C4-2B (cell line): ENCODE measurements around the gene CDA.

Experiments
- ZFX ChIP-seq: fragments of 450-650 bp; IDR thresholded peaks from 2 replicates; pipeline ENCODE4 v1.6.1; 2017
- TF ChIP-seq, protein P1 (sequence below): fragments of 450-650 bp; conservative IDR thresholded peaks from 2 replicates; pipeline ENCODE4 v1.5.1; 2017; ENCODE audit warnings: mild to moderate bottlenecking

GRCh38 chr1:20661207-20662109 is 72.6 kb downstream of the CDA start, which contains the start of gene DDOST:
- TF ChIP-seq, protein P1, sequence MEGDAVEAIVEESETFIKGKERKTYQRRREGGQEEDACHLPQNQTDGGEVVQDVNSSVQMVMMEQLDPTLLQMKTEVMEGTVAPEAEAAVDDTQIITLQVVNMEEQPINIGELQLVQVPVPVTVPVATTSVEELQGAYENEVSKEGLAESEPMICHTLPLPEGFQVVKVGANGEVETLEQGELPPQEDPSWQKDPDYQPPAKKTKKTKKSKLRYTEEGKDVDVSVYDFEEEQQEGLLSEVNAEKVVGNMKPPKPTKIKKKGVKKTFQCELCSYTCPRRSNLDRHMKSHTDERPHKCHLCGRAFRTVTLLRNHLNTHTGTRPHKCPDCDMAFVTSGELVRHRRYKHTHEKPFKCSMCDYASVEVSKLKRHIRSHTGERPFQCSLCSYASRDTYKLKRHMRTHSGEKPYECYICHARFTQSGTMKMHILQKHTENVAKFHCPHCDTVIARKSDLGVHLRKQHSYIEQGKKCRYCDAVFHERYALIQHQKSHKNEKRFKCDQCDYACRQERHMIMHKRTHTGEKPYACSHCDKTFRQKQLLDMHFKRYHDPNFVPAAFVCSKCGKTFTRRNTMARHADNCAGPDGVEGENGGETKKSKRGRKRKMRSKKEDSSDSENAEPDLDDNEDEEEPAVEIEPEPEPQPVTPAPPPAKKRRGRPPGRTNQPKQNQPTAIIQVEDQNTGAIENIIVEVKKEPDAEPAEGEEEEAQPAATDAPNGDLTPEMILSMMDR, result peak; percentile 36
- TF ChIP-seq ZFX, result peak; percentile 28; the same call in 1 of the 2 replicates
